Epithelial cell of prostate (primary cell): ENCODE results near the gene INTS3.
"Not testable (repeated sequence)": the region's sequence is repeated elsewhere in the genome, so short reads cannot be mapped to it uniquely, and the experiment has no call there.

ENCODE experiments used
- DNase-seq: peaks from one replicate; pipeline ENCODE4 v3.0.0-alpha.2; 2011; ENCODE audit warnings: low read depth, low spot score
- H3K27ac ChIP-seq: fragments of 450-650 bp; 2 replicates; pipeline ENCODE4 v1.5.1; 2017; ENCODE audit warnings: mild to moderate bottlenecking

Gene INTS3

DNA sequence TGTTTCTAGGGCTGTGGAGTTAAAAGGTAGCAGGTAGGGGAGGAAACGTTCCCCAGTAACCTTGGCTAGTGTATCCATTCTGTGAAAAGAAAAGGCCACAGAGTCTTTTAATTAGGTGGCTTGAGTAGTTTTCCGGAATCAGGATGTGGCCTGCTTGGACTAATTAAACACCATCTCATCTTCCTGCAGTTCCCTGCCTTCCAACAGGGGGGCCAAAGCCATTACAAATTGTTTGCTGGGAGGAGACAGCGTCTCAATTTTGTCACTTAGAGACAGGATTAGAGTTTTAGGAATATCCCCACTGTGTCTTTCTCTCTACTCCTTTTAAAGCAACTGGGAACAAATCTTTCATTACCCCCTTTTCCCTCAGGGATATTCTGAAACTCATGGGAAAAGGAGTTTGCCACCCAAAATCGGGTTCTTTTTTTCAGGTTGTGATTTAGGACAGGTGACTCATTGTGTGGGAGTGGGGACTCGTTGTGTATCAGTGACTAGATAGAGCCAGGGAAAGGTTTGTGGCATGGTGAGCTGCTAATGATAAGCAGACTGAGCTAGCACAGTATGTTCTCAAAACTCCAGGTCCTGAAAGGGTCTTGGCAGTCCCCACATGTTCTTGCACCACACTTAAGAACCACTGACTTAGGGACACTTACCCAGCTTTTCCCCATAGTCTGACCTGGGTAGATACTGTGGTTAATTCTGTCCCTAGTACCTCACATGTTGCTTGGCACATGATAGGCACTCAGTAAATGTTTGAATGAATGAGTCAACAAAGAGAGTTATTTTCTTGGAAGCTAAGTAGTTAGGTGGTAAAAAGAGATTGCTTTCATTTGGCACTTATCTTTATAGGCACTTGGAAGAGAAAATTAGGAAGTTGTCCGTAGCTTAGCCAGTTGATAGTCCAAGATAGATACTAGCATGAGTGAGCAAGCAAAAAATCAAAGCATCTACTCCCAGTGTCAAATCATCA, 22.5 kb downstream of the INTS3 start:
- DNase-seq: no peak
- no peak overlapping the region for H3K27ac ChIP-seq

DNA sequence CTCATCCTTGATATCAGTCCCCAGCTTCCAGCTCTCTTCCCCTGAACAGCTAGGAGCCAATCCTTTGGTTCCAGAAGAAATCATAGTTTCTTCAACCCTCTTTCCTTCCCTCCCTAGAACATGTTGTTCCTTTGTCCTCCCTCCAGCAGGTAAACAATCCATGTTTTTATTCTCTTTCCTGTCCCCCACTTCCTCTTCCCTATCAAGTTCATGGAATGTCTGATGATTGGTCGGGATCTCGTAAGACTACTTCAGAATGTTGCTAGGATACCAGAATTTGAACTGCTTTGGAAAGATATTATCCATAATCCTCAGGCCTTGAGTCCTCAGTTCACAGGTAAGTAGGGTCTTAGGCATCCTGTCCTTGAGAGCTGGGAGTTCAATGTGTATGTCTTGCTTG, 24.2 kb downstream of the INTS3 start:
- no peak overlapping the region for H3K27ac ChIP-seq
- no peak for DNase-seq

DNA sequence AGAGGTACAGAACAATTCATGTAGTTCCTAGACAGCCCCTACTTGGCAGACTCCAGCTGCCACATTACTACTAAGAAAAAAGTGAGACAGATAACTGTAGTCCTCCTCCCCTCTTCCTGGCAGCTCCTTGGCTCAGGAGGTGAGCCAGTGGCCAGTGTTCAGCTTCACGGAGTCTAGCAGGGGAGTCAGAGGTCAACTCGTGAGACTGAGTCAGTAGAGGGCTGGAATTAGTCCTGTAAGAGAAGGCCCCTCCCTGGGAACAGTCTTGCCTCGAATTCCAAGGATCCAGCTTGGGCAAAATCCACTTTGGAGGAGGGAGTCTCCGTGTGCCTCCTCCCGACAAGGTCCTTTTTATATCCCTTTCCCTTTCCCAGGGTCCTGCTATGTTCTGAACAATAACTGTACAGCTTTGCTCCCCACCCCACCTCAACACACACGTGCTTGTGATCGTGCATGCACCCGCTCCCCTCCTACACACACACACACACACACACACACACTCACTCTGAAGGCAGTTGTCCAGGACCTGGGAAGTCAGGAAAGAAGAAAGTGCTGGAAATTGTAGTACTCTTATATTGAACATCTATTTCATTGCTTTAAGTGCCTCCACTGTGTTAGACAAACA, 24.8 kb downstream of the INTS3 start:
- no peak for DNase-seq
- no peak overlapping the region for H3K27ac ChIP-seq

DNA sequence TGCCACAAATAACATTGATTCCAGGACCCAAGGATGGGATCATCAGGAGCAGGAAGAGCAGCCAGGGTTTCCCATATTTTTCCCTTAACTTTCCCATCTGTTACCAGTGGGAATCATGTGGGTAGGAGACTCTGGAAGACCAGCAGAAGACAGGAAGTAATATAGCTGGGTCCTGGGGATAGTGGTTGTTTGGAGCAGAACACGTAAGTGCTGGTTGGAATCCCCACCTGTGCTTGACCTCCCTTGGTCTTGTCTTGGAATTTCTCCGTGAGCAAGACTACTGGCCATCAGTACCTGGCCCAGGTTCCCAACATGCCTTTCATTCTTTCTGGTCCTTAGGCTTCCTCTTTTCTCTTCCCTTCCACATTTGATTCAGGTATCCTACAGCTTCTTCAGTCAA, 26.4 kb downstream of the INTS3 start:
- no peak for DNase-seq
- H3K27ac ChIP-seq: no peak overlapping the region

DNA sequence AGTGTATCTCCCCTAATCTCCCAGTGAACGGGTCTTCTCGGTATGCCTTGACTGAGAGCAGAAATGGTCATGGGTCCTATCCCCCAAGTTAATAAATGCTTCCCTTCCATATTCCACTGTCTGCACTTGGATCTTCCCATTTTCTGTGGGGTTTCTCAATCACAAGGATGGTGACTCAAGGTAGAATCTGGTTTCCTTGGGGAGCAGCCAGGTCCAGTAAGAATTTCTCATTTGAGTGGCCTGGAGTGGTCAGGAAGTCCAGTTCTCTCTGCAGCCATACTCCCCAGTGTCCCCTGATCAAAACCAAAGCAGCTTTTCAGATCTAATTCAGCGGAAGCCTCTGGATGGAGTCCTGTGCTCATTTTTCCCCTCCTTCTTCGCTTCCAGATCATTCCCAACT, 32.6 kb downstream of the INTS3 start:
- DNase-seq: no peak
- H3K27ac ChIP-seq: no peak overlapping the region

DNA sequence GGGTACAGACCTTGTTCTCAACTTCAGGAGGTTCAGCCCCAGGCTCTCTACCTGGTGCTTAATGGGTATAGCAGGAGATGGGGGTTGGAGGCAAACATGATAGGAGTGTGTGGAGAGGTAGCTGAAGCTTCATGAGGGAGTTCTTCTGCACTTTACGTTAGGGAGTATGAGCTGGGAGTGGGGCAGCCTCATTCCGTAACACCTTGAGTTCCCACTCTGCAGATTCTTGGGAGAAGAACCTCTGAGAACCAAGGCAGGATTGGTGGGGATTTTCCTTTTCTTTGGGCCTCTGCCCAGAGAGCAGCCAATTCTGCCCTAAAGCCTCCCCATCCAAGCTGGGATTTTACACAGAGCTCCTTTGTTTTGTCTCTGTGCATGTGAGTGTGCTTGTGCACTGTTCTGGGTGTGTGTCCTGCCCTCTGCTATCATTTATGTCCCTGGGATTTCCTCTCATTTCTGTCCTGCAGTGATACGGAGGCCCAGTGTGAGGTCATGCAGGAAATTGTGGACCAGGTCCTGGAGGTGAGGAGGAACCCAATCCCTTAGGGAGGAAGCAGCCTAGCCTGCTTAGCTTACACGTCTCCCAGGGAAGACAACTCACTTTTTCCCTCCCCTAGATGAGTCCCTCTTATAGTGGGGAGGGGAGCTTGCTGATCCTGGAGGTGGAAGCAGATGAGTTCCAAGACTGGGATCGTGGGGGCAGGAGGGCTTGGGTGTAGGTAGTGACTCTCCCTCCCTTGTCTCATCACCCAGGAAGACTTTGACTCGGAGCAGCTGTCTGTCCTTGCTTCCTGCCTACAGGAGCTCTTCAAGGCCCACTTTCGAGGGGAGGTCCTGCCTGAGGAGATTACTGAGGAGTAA, 35.7 kb downstream of the INTS3 start:
- no peak for DNase-seq
- H3K27ac ChIP-seq: no peak overlapping the region

DNA sequence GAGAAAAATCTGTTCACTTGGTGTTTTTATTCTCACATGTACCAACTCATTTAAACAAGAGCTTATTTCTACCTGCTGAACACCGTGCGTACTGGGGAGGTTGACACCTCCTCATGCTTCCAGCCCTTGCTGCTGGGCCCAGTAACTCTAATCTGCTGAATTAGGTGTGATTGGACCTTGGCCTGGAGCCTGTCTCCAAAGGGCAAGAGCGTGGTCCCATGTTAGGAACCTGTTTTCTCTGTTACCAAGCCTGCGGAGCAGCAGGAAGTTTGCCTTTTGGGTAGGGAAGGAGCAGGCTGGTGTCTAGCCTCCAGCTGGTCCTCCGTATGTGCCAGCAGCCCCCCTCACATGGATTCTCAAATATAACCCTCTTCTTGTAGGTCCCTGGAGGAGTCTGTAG, 36.5 kb downstream of the INTS3 start:
- DNase-seq: no peak
- H3K27ac ChIP-seq: no peak overlapping the region

DNA sequence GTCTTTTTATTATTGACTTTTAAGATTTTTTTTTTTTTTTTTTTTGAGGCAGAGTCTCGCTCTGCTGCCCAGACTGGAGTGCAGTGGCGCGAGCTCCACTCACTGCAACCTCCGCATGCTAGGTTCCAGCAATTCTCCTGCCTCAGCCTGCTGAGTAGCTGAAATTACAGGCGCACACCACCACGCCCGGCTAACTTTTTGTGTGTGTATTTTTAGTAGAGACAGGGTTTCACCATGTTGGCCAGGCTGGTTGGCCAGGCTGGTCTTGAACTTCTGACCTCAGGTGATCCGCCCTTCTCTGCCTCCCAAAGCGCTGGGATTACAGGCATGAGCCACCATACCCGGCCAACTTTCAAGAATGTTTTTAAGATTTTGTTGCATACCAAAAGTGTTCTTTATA, 38.8 kb downstream of the INTS3 start:
- not testable (repeated sequence) for DNase-seq, H3K27ac ChIP-seq

DNA sequence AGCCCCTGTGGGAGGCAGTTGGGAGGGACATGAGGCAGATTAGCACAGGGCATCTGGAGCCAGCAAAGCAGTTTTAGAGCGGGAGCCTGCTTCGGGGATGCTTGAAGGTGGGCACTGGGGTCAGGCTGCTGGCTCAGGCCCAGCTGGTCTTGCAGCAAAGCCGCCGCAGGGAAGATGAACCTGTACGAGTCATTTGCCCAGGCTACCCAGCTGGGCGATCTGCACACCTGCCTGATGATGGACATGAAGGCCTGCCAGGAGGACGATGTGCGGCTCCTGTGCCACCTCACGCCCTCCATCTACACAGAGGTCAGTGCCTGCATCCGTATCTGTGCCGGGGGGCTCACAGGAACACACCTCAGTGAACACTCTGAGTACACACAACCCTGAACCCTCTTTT, 39.7 kb downstream of the INTS3 start:
- H3K27ac ChIP-seq: no peak overlapping the region

DNA sequence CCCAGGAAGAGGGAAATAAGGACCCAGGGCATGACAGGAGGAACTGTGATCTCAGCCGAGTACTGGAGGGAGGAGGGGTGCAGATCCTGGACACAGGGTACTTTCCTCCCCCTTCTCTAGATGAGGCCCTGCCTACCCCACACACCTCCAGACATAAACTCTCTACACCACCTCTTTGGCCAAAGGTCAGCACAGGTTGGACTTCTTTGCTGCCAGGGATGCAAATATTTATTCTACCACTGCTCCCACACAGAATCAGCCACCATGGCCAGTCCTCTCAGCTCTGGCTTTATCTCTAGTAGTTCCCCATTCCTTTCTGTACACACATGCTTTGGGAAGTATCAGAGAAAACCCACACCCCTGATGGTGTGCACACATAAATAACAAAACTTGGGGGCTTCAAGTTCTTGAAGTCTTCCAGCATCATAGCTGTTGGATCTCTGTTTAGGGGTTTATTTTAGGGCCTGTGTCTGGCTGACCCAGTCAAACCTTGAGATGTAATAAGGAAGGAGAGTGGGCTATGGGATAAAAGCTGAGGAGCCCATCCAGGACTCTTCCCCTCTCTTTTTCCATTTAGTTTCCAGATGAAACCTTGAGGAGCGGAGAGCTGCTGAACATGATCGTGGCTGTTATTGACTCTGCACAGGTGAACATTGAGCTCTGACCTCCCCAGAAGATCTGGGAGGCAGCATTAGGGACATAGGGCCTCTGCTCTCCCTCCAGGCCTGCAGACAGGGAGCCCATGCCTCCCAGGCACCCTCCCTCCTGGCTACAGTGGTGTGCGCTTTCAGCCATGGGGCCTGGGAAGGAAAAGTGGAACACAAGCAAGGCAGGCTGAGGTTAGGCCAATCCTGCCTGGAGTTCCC, 40.7 kb downstream of the INTS3 start:
- no peak for DNase-seq
- no peak overlapping the region for H3K27ac ChIP-seq

More for the DNA sequence above, 39.7 kb downstream of the INTS3 start:
- DNase-seq: no peak

DNA sequence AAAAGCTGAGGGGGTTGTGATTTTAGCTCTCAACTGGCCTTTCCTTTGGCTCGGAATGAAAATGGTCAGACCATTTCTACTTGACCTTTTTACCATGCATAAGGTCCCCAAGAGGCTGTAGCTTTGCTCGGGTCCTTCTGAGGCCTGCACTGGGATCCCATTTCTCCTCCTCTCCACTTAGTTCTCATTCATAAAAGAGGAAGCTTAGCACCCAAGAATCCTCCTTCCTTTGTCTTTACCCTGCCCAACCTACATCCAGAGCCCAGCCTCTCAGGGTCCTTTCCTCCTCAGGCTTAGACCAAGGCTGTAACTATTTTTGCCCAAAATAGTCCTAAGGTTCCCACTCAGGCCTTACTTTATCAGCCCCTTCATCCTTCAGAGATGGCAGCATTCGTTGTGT, 41.4 kb downstream of the INTS3 start:
- no peak overlapping the region for H3K27ac ChIP-seq
- DNase-seq: no peak

DNA sequence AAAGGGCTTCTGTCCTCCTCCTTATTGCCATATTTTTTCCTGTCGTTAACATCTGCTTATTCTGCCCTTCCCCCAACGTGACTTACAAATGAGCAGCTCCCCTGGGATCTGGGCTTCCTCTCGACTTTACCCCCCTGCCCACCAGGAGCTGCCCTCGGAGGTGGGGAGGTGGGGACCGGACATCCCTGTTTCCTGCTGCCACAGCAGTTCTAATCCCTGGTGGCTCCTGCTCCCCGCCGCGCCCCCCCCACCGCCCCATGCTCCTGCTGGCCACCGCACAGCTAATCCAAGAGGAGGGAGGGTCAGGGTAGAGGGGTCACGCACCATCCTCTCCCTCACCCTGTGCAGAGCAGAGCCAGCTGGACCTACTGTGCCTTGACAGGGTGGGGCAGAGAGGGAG, 42.9 kb downstream of the INTS3 start:
- no peak for DNase-seq
- H3K27ac ChIP-seq: no peak overlapping the region

DNA sequence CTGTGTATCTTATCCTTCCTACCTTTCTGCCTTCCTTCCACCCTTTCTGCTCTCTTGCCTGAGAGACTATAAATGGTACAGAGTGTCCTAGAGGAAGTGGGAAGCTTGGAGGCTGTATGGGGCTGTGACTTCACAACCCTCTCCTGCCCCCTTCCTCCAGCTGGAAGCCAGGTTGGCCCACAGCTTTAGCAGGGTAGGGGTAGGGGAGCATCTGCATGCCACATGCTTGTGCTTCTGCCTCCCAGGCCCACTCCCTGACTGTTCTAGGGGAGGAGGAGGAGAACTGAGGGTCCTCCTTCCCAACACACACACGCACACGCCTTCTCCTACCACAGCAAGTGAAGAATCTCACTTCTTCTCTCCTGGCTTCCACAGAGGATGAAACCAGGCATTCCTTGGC, 43.4 kb downstream of the INTS3 start:
- no peak overlapping the region for H3K27ac ChIP-seq
- DNase-seq: no peak

DNA sequence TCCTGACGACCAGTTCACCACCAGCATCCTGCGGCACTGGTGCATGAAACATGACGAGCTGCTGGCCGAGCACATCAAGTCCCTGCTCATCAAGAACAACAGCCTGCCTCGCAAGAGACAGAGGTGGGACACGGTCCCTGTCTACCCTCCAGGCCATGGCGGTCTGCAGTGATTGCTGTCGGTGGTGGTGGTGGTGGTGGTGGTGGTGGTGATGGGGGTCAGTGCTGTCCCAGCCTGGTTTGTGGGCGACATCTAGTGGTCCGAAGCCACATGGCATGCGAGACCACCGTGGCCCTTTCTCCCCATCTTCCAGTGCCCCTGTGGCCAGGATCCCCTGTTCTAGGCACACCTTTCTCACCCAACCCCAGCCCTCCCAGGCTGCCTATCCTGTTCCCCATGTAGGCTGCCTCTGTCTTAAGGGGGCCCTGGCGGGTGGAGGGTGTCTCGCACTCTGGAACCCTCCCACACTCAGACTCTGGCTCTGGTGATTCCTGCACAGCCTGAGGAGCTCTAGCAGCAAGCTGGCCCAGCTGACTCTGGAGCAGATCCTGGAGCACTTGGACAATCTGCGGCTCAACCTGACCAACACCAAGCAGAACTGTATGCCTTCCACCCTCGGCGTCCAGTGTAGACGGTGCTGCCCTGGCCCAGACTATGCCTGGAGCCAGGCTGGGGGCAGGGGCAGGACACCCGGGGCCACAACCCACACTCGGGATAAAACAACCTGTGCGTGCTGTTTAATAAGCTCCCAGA, 44.2 kb downstream of the INTS3 start:
- H3K27ac ChIP-seq: no peak overlapping the region
- DNase-seq: no peak

DNA sequence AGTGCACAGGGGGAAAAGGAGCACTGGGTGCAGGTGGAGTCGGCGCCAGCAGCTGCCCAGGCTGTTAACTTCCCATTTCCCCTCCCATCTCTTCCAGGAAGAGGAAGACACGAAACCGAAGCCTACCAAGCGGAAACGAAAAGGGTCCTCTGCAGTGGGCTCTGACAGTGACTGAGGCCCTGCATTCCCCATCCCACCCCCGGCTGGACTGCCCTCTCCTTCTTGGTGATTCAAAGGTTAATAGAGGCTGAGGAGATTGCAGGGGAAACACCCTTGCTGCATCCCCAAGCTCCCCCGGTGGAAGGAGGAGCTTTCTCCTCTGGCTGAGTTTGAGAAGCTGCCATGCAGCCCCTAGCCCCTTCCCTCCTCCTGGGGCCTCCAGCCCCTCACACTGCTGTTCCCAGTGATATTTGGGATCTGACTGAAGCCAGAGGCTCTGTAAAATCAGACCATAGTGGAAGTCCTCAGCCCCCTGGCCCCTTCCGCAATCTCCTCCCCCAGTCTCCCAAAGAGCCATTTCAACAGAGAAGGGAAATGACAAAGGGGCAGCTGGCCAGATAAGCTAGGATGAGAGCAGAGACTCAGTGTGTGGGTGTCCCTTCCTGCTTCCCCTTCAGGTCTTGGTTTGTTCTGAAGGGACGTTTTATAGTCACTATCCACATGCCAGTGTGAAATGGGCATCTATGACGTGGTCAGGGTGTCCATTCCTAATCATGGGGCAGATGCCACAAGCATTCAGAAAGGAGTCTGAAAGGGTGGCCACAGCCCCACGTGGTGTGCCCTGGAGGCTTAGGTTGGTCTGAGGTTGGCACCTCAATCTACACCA, 45.5 kb downstream of the INTS3 start:
- H3K27ac ChIP-seq: no peak overlapping the region
- no peak for DNase-seq

DNA sequence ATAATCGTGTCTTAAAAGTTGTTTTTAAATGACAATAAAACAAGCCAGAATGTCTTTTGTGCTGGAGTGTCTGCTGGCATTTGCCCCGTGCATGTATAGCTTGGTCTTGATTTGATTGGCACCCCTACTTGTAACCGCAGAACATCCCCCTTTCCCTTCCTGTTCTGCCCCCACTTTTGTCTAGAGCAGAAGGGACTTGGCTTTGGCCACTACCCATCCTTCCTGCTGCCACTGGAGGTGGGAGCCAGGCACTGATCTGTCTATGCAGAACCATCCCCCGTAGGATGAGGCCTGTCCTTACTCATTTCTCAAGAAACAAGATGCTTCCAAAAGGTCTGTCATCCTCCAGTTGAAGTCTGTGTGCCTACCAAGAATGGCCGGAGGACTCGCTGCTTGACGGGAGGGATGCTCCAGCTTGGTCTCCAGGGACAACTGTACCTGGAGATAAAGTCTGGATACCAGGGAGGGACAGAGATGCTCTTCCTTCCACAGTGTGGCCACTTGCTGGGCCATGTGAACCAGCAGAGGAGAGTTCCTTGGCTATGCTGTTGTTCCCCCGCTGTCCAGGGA, 46.3 kb downstream of the INTS3 start:
- DNase-seq: no peak
- H3K27ac ChIP-seq: no peak overlapping the region

DNA sequence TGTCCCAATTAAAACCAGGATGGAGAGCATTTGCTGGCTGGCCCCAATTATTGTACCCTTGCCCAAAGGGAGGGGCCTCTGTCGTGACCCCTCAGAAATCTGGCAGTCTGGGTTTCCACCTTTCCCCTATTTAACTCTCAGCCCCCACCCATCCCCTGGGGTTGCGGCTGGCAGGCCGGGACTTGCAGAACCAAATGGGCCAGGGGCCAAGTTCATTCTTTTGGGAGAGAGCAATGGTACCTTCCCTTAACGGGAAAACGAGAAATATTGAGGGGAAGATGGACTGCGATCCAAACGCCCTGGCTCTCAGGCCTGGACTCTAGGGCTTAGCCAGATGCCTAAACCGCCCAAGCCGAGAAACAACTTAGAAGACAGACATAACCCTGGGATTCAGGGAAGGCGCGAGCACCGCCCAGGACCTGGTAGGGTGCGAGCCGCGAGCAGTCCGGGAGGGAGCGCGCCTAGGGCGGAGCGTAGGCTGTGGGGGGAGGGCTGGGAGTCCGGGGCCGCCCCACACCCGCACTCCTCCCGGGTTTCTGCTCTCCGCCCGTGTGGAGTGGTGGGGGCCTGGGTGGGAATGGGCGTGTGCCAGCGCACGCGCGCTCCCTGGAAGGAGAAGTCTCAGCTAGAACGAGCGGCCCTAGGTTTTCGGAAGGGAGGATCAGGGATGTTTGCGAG, 47.1 kb downstream of the INTS3 start, which contains the start of gene SLC27A3:
TSS of gene SLC27A3 (plus strand) at position 628 of the 678 bp plus-strand sequence. CDS start 91 bp downstream, outside the sequence.
- no peak for DNase-seq
- peak within 1 kb of the TSS; percentile 9 for H3K27ac ChIP-seq
